H1 (cell line): Measurements from ENCODE around the gene DIP2C. TPM values are rescaled to one million over a fixed set of nuclear protein-coding genes. Genes with fewer than 3 reads are reported as not detected.

ENCODE experiments used
- CTCF ChIA-PET: fragments of 300-600 bp; sonication (Branson Sonifier 250); formaldehyde crosslinking; loops from one replicate; lab custom pipeline; 2021; ENCODE audit not compliant: partially characterized antibody; lab: Charles Lee
- POLR2A ChIA-PET: fragments of 300-600 bp; sonication (Branson Sonifier 250); formaldehyde crosslinking; loops from one replicate; lab custom pipeline; 2021; ENCODE audit warnings: inconsistent platforms; ENCODE audit not compliant: partially characterized antibody; lab: Charles Lee
- DNase-seq, 2 experiments: peaks; one replicate each; pipeline versions ENCODE4 v3.0.0 to v3.0.0-alpha.2; 2010 to 2022; ENCODE audit warnings: low spot score in 2 of 2, low read depth in 1 of 2, mixed read lengths in 1 of 2
- FAIRE-seq: peaks from 2 replicates; lab custom pipeline; 2011; peaks lifted over from hg19 to GRCh38; lab: Jason Lieb, UNC
- H2AFZ ChIP-seq: 2 replicates; pipeline ENCODE4 v1.8.1; 2012; ENCODE audit warnings: low read length, inconsistent platforms
- H2AK5ac ChIP-seq: 2 replicates; pipeline ENCODE4 v1.6.1; 2013; ENCODE audit warnings: low read depth, low read length
- H2BK120ac ChIP-seq: replicated peaks from 2 replicates; pipeline ENCODE3; 2013; ENCODE audit warnings: low read depth, low read length, inconsistent platforms
- H2BK12ac ChIP-seq: 2 replicates; pipeline ENCODE4 v1.6.1; 2013; ENCODE audit warnings: low read depth, low read length
- H2BK15ac ChIP-seq: 2 replicates; pipeline ENCODE4 v1.6.1; 2013; ENCODE audit warnings: low read length
- H2BK20ac ChIP-seq: 2 replicates; pipeline ENCODE4 v1.6.1; 2013; ENCODE audit warnings: low read length
- H2BK5ac ChIP-seq: 2 replicates; pipeline ENCODE4 v1.6.1; 2013; ENCODE audit warnings: low read depth, low read length
- H3K14ac ChIP-seq: 2 replicates; pipeline ENCODE4 v1.6.1; 2013; ENCODE audit warnings: inconsistent platforms; ENCODE audit not compliant: insufficient read length
- H3K18ac ChIP-seq: 2 replicates; pipeline ENCODE4 v1.6.1; 2013; ENCODE audit warnings: low read length; ENCODE audit errors: extremely low read depth
- H3K23ac ChIP-seq: 2 replicates; pipeline ENCODE4 v1.6.1; 2013; ENCODE audit warnings: inconsistent platforms; ENCODE audit not compliant: insufficient read length
- H3K23me2 ChIP-seq: 2 replicates; pipeline ENCODE4 v1.6.1; 2013; ENCODE audit warnings: low read depth, low read length
- H3K27ac ChIP-seq: 2 replicates; pipeline ENCODE4 v1.6.1; 2011; ENCODE audit warnings: low read depth, low read length, inconsistent platforms
- H3K27me3 ChIP-seq, 4 experiments: replicated peaks in 1 of 4; 1 replicate in 1 of 4; 2 replicates in 3 of 4; pipeline versions ENCODE4 v1.6.1 to v1.8.1; 2011 to 2013; ENCODE audit warnings: low read length in 3 of 4, mild to moderate bottlenecking in 3 of 4, inconsistent platforms in 2 of 4, mixed read lengths in 2 of 4, moderate library complexity in 1 of 4; ENCODE audit not compliant: control insufficient read depth in 3 of 4, insufficient read depth in 3 of 4; ENCODE audit errors: extremely low read depth in 1 of 4
- H3K36me3 ChIP-seq, 4 experiments: 2 replicates each; pipeline versions ENCODE4 v1.6.1 to v1.8.1; 2011 to 2013; ENCODE audit warnings: mild to moderate bottlenecking in 4 of 4, low read length in 3 of 4, moderate library complexity in 2 of 4, control low read depth in 1 of 4, inconsistent platforms in 1 of 4; ENCODE audit not compliant: insufficient read depth in 4 of 4, control insufficient read depth in 2 of 4
- H3K4ac ChIP-seq: replicated peaks from 2 replicates; pipeline ENCODE3; 2013; ENCODE audit warnings: low read length, low read depth, mixed read lengths, inconsistent platforms; ENCODE audit not compliant: insufficient read length
- H3K4me1 ChIP-seq, 4 experiments: replicated peaks in 1 of 4; 1 replicate in 1 of 4; 2 replicates in 3 of 4; pipeline versions ENCODE4 v1.6.1 to v1.8.1; 2011 to 2013; ENCODE audit warnings: low read length in 3 of 4, inconsistent platforms in 2 of 4, mixed read lengths in 1 of 4; ENCODE audit not compliant: insufficient read depth in 4 of 4, control insufficient read depth in 3 of 4
- H3K4me2 ChIP-seq, 2 experiments: 2 replicates each; pipeline versions ENCODE4 v1.6.1 to v1.8.1; 2011 to 2013; ENCODE audit warnings: low read depth in 2 of 2, low read length in 2 of 2, control low read depth in 1 of 2, inconsistent platforms in 1 of 2, mild to moderate bottlenecking in 1 of 2; ENCODE audit not compliant: insufficient read depth in 1 of 2
- H3K4me3 ChIP-seq, 4 experiments: fragments of 200-600, 300-600 bp in 1 of 4; sonication (generic), shearing (Covaris generic), sonication (Bioruptor Twin) in 1 of 4; 2 replicates each; pipeline versions ENCODE4 v1.5.1 to v1.8.1; 2011 to 2016; ENCODE audit warnings: low read length in 4 of 4, low read depth in 3 of 4, control low read depth in 2 of 4, inconsistent platforms in 2 of 4, mild to moderate bottlenecking in 2 of 4, mixed read lengths in 1 of 4, moderate library complexity in 1 of 4; ENCODE audit not compliant: insufficient read depth in 2 of 4; ENCODE audit errors: extremely low read depth in 1 of 4
- H3K56ac ChIP-seq: replicated peaks from 2 replicates; pipeline ENCODE3; 2013; ENCODE audit warnings: low read depth, mild to moderate bottlenecking, mixed read lengths, low read length, inconsistent platforms; ENCODE audit not compliant: insufficient read length
- H3K79me1 ChIP-seq: 2 replicates; pipeline ENCODE4 v1.6.1; 2013; ENCODE audit warnings: low read depth, low read length, control low read depth
- H3K79me2 ChIP-seq, 2 experiments: 2 replicates each; pipeline versions ENCODE4 v1.6.1 to v1.8.1; 2012 to 2013; ENCODE audit warnings: low read length in 2 of 2, mild to moderate bottlenecking in 2 of 2, inconsistent platforms in 1 of 2; ENCODE audit not compliant: insufficient read depth in 2 of 2, control insufficient read depth in 1 of 2
- H3K9ac ChIP-seq, 4 experiments: replicated peaks in 1 of 4; 1 replicate in 1 of 4; 2 replicates in 3 of 4; pipeline versions ENCODE4 v1.6.1 to v1.8.1; 2011 to 2013; ENCODE audit warnings: low read depth in 3 of 4, low read length in 3 of 4, control low read depth in 2 of 4, mild to moderate bottlenecking in 2 of 4, moderate library complexity in 2 of 4, inconsistent platforms in 1 of 4; ENCODE audit errors: extremely low read depth in 1 of 4
- H3K9me3 ChIP-seq, 2 experiments: 2 replicates each; pipeline versions ENCODE4 v1.6.1 to v1.8.1; 2012 to 2013; ENCODE audit warnings: mild to moderate bottlenecking in 2 of 2, moderate library complexity in 2 of 2, control low read depth in 1 of 2, inconsistent platforms in 1 of 2, low read depth in 1 of 2, low read length in 1 of 2, mixed read lengths in 1 of 2; ENCODE audit not compliant: insufficient read depth in 2 of 2
- H4K20me1 ChIP-seq, 2 experiments: replicated peaks in 1 of 2; 2 replicates each; pipeline versions ENCODE3 to v1.8.1; 2011 to 2013; ENCODE audit warnings: inconsistent platforms in 2 of 2, low read length in 2 of 2, mild to moderate bottlenecking in 1 of 2; ENCODE audit not compliant: insufficient read depth in 2 of 2, control insufficient read depth in 1 of 2
- H4K5ac ChIP-seq: 2 replicates; pipeline ENCODE4 v1.6.1; 2013; ENCODE audit warnings: low read length, low read depth, mixed read lengths, inconsistent platforms; ENCODE audit not compliant: insufficient read length
- H4K8ac ChIP-seq: 2 replicates; pipeline ENCODE4 v1.8.0; 2013; ENCODE audit warnings: mild to moderate bottlenecking, moderate library complexity, low read length, inconsistent platforms; ENCODE audit not compliant: insufficient read depth; ENCODE audit errors: extremely low read depth
- H4K91ac ChIP-seq: replicated peaks from 2 replicates; pipeline ENCODE3; 2013; ENCODE audit warnings: low read length, mixed read lengths, inconsistent platforms; ENCODE audit not compliant: insufficient read length
- KDM4A ChIP-seq: IDR thresholded peaks from one replicate; pipeline ENCODE4 v1.7.1; 2012; ENCODE audit warnings: low read depth, mild to moderate bottlenecking, moderate library complexity, low read length, inconsistent platforms; ENCODE audit not compliant: severe bottlenecking
- WGBS, 2 experiments: shearing (Covaris generic) in 1 of 2; methylation state at CpG; one replicate each; pipeline versions ENCODE4 v1.1.6 to v1.1.7; 2013 to 2015; ENCODE audit warnings: low lambda C conversion rate in 2 of 2, mixed read lengths in 2 of 2, inconsistent platforms in 1 of 2, low coverage in 1 of 2, missing lambda C conversion rate in 1 of 2; ENCODE audit not compliant: insufficient replicate concordance in 2 of 2, insufficient coverage in 1 of 2, insufficient read length in 1 of 2; ENCODE audit errors: extremely low coverage in 1 of 2, missing lambda C conversion rate in 1 of 2; 5-methylcytosine and 5-hydroxymethylcytosine counted together
- polyA plus RNA-seq, 7 experiments: library from polyadenylated mRNA; depleted of rRNA in 3 of 7; stranded (reverse) in 5 of 7; unstranded in 2 of 7; fragments of >200 nt in 5 of 7; fragments of 200-250 nt in 2 of 7; gene quantifications; 1 replicate in 5 of 7; 2 replicates in 1 of 7; 4 replicates in 1 of 7; pipeline versions ENCODE4 v1.2.1 to v1.2.3, GENCODE V29; 2011 to 2013; ENCODE audit warnings: missing spikeins in 2 of 7, mixed read lengths in 2 of 7
- total RNA-seq: library from RNA; stranded (reverse); fragmentation: NEBNext Ultra II Directional; extraction: Animal tissue kit (Norgen Biotek cat#: 25700); gene quantifications from 2 replicates; pipeline ENCODE4 v1.2.1, GENCODE V29; 2021

DIP2C gene
- total and polyA plus RNA-seq, 2 of the 8 experiments (the other 6 are each of a cell fraction or from before 2014, with no cell fraction given), result 3.8 to 9.3 TPM

GRCh38 chr10:605632-606325 lies 83.7 kb downstream of the DIP2C start:
- Histone ChIP-seq H3K23me2 (no peaks in the 10 kb centered on the region; the same call in 1 of the 2 replicates), H2AK5ac (no peak overlapping the region), H3K27ac (no peak overlapping the region), H3K14ac (no peak overlapping the region), H3K4me1 (peaks cover 0 to 8% (median 5%) of the 10 kb centered on the region in 4 experiments; a peak in 4 of 7 replicates), H3K4me3 (no peak overlapping the region), H4K20me1 (peaks cover 6 to 9% of the 10 kb centered on the region in 2 experiments), H3K79me1 (peaks cover 3% of the 10 kb centered on the region), H3K18ac (no peak overlapping the region), H2BK12ac (no peak overlapping the region), H3K23ac (no peak overlapping the region), H3K4me2 (no peak overlapping the region), H4K8ac (no peak overlapping the region), H3K9me3 (no peaks in the 10 kb centered on the region), H2BK20ac (no peak overlapping the region), H3K36me3 (no peaks in the 10 kb centered on the region), H3K27me3 (no peaks in the 10 kb centered on the region), H3K4ac (no peak overlapping the region), H4K5ac (no peak overlapping the region), H3K79me2 (peaks cover 0 to 17% of the 10 kb centered on the region in 2 experiments; a peak in 2 of 4 replicates), H2AFZ (no peak overlapping the region), H3K9ac (no peak overlapping the region), H2BK15ac (no peak overlapping the region), H2BK5ac (no peak overlapping the region; the same call in 1 of the 2 replicates), H4K91ac (no peak overlapping the region), H2BK120ac (no peak overlapping the region), H3K56ac (no peak overlapping the region)
- 91% methylated on average over 25 of the region's 25 CpGs; no CpG with 5 or more reads in 1 of the 2 experiments for WGBS, 2 experiments
- FAIRE-seq (no peak), DNase-seq (no peak)
- CTCF ChIA-PET, result no interaction called here
- TF ChIP-seq KDM4A, result no peak
- POLR2A ChIA-PET, result no interaction called here
